Measurements from ENCODE around the gene FAAP20.

The FAAP20 gene

DNA sequence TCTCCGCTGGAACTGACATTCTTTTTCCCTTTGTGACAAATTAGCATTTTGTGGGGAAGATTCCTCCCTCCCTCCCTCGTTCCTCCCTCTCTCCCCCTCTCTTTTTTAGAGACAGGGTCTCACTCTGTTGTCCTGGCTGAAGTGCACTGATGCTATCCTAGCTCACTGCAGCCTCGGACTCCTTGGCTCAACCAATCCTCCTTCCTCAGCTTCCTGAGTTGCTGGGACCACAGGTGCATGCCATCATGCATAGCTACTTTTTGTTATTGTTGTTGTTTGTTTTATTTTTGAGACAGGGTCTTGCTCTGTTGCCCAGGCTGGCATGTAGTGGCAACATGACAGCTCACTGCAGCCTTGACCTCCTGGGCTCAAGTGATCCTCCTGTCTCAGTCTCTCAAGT is 26.7 kb upstream of the FAAP20 start:
- Mint-ChIP-seq H3K27ac (no peak overlapping the region), H3K36me3 (ENCODE audit: low read depth) (no peaks in the 10 kb centered on the region), H3K4me1 (peaks cover 20% of the 10 kb centered on the region), H3K4me3 (no peak overlapping the region), H3K9me3 (peaks cover 9% of the 10 kb centered on the region), H3K27me3 (ENCODE audit: low read depth, poor library complexity) (peaks cover 4% of the 10 kb centered on the region)
- TF ChIP-seq, protein P1, sequence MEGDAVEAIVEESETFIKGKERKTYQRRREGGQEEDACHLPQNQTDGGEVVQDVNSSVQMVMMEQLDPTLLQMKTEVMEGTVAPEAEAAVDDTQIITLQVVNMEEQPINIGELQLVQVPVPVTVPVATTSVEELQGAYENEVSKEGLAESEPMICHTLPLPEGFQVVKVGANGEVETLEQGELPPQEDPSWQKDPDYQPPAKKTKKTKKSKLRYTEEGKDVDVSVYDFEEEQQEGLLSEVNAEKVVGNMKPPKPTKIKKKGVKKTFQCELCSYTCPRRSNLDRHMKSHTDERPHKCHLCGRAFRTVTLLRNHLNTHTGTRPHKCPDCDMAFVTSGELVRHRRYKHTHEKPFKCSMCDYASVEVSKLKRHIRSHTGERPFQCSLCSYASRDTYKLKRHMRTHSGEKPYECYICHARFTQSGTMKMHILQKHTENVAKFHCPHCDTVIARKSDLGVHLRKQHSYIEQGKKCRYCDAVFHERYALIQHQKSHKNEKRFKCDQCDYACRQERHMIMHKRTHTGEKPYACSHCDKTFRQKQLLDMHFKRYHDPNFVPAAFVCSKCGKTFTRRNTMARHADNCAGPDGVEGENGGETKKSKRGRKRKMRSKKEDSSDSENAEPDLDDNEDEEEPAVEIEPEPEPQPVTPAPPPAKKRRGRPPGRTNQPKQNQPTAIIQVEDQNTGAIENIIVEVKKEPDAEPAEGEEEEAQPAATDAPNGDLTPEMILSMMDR (IDR thresholded peaks at IDR 0.05): no peak
- no peak for DNase-seq

DNA sequence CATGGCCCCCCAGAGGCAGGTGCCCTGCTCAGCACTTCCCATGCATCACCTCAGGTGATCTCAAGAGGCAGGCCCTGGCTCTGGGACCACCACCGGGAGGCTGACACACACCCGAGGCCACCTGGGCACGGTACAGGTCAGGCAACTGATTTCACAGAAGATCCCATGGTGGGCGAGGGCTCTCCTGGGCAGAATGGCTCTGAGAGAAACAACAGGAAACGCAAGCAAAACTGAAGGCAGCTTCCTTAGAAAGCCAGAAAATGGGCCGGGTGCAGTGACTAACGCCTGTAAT is 22.1 kb upstream of the FAAP20 start:
- peaks cover 9% of the 10 kb centered on the region for H3K9me3 Mint-ChIP-seq
- no peaks in the 10 kb centered on the region for H3K36me3 Mint-ChIP-seq (ENCODE audit: low read depth)
- H3K27ac Mint-ChIP-seq: no peak overlapping the region
- no peak for DNase-seq
- no peak overlapping the region for H3K4me3 Mint-ChIP-seq
- TF ChIP-seq, protein P1 (IDR thresholded peaks at IDR 0.05): no peak
- H3K4me1 Mint-ChIP-seq: peaks cover 31% of the 10 kb centered on the region
- peaks cover 4% of the 10 kb centered on the region for H3K27me3 Mint-ChIP-seq (ENCODE audit: low read depth, poor library complexity)

- DNase-seq: no peak
- H3K27ac Mint-ChIP-seq: no peak overlapping the region
- H3K36me3 Mint-ChIP-seq (ENCODE audit: low read depth): no peaks in the 10 kb centered on the region
- H3K4me3 Mint-ChIP-seq: no peak overlapping the region
- H3K4me1 Mint-ChIP-seq: peaks cover 27% of the 10 kb centered on the region
- peaks cover 9% of the 10 kb centered on the region for H3K9me3 Mint-ChIP-seq
- H3K27me3 Mint-ChIP-seq (ENCODE audit: low read depth, poor library complexity): peaks cover 4% of the 10 kb centered on the region
- TF ChIP-seq, protein P1 (IDR thresholded peaks at IDR 0.05): no peak
Measured at GRCh38 chr1:2215909-2216766, 21.6 kb upstream of the FAAP20 start.

GRCh38 chr1:2215329-2215728 is 20.8 kb upstream of the FAAP20 start:
- DNase-seq: no peak
- H3K4me1 Mint-ChIP-seq: peaks cover 20% of the 10 kb centered on the region
- H3K27ac Mint-ChIP-seq: no peak overlapping the region
- peaks cover 4% of the 10 kb centered on the region for H3K27me3 Mint-ChIP-seq (ENCODE audit: low read depth, poor library complexity)
- TF ChIP-seq, protein P1 (IDR thresholded peaks at IDR 0.05): no peak
- no peaks in the 10 kb centered on the region for H3K36me3 Mint-ChIP-seq (ENCODE audit: low read depth)
- no peak overlapping the region for H3K4me3 Mint-ChIP-seq
- peaks cover 9% of the 10 kb centered on the region for H3K9me3 Mint-ChIP-seq

- H3K27ac Mint-ChIP-seq: no peak overlapping the region
- H3K27me3 Mint-ChIP-seq (ENCODE audit: low read depth, poor library complexity): peaks cover 4% of the 10 kb centered on the region
- no peak for DNase-seq
- H3K36me3 Mint-ChIP-seq (ENCODE audit: low read depth): no peaks in the 10 kb centered on the region
- H3K9me3 Mint-ChIP-seq: peaks cover 9% of the 10 kb centered on the region
- TF ChIP-seq, protein P1 (IDR thresholded peaks at IDR 0.05): no peak
- no peak overlapping the region for H3K4me3 Mint-ChIP-seq
- H3K4me1 Mint-ChIP-seq: peaks cover 25% of the 10 kb centered on the region
Measured at GRCh38 chr1:2214541-2215241, 20.1 kb upstream of the FAAP20 start.
